ENCODE results near the gene ETV2.
A peak's percentile ranks its signal among the peaks of the same experiment; 100 is the strongest.

The ETV2 gene

GRCh38 chr19:35693835-35694599 lies 52.5 kb downstream of the ETV2 start:
- in situ Hi-C loops (cut with MboI; ENCODE audit: low pct_unique_long_range_greater_than_20kb, low sequenced_read_pairs), result no loop called here
- DNase-seq, result peak; percentile 91
